Muscle of arm (tissue), 12 donors: Measurements from ENCODE around the gene PFKP. TPM values are rescaled to one million over a fixed set of nuclear protein-coding genes. Genes with fewer than 3 reads are reported as not detected.
"Not testable (repeated sequence)": the region's sequence is repeated elsewhere in the genome, so short reads cannot be mapped to it uniquely, and the experiment has no call there.

ENCODE experiments used
- DNase-seq: peaks from one replicate; pipeline ENCODE4 v3.0.0-alpha.2; 2013
- polyA plus RNA-seq, 12 donors: library from polyadenylated mRNA; unstranded; fragments of 120-200 nt; gene quantifications; one replicate each; pipeline ENCODE4 v1.2.1, GENCODE V29; 2013; ENCODE audit not compliant: insufficient read length in 12 of 12

The PFKP gene
- polyA plus RNA-seq, 12 donors = 15.3 to 32.7 (median 19.2) TPM; not detected in 1

- DNase-seq = no peak
Measured at GRCh38 chr10:3046210-3046779, 21.1 kb upstream of the PFKP start.

GRCh38 chr10:3046981-3047547 lies 20.3 kb upstream of the PFKP start:
- DNase-seq = no peak

- no peak for DNase-seq
Measured at GRCh38 chr10:3047596-3047995, 19.8 kb upstream of the PFKP start.

GRCh38 chr10:3048119-3049019 lies 19.0 kb upstream of the PFKP start:
- no peak for DNase-seq

- no peak for DNase-seq
Measured at GRCh38 chr10:3051692-3052091, 15.7 kb upstream of the PFKP start.

GRCh38 chr10:3053155-3053554 lies 14.2 kb upstream of the PFKP start:
- DNase-seq = no peak

- DNase-seq = peak; percentile 68
Measured at GRCh38 chr10:3054183-3054850, 13.0 kb upstream of the PFKP start.

- DNase-seq = peak; percentile 82
Measured at GRCh38 chr10:3054851-3055199, 12.5 kb upstream of the PFKP start.

- no peak for DNase-seq
Measured at GRCh38 chr10:3056280-3057037, 10.9 kb upstream of the PFKP start.

- no peak for DNase-seq
Measured at GRCh38 chr10:3057946-3058345, 9.4 kb upstream of the PFKP start.

GRCh38 chr10:3059974-3060373 lies 7.4 kb upstream of the PFKP start:
- no peak for DNase-seq

GRCh38 chr10:3060481-3060889 lies 6.9 kb upstream of the PFKP start:
- no peak for DNase-seq

GRCh38 chr10:3061323-3061898 lies 5.9 kb upstream of the PFKP start:
- DNase-seq = not testable (repeated sequence)

GRCh38 chr10:3062502-3063186 lies 4.7 kb upstream of the PFKP start:
- DNase-seq = no peak

- no peak for DNase-seq
Measured at GRCh38 chr10:3064423-3064822, 2.9 kb upstream of the PFKP start.

- no peak for DNase-seq
Measured at GRCh38 chr10:3065622-3066021, 1.7 kb upstream of the PFKP start.

GRCh38 chr10:3066317-3067117 lies 831 bp upstream of the PFKP start:
- DNase-seq = no peak

GRCh38 chr10:3067859-3068179 lies 471 bp downstream of the PFKP start:
- no peak for DNase-seq

- peak; percentile 72 for DNase-seq
Measured at GRCh38 chr10:3068201-3068967, 1.0 kb downstream of the PFKP start.
